Endodermal cell (in vitro differentiated cells): ENCODE measurements around the gene RPAP2. TPM values are rescaled to one million over a fixed set of nuclear protein-coding genes. Genes with fewer than 3 reads are reported as not detected.

ENCODE experiments used
- DNase-seq: peaks from one replicate; pipeline ENCODE4 v3.0.0-alpha.2; 2017
- H3K27ac ChIP-seq: 2 replicates; pipeline ENCODE4 v1.5.1; 2013; ENCODE audit warnings: mild to moderate bottlenecking, low read depth, low read length, moderate library complexity
- H3K27me3 ChIP-seq: 2 replicates; pipeline ENCODE4 v1.6.1; 2013; ENCODE audit warnings: mild to moderate bottlenecking, low read length, moderate library complexity; ENCODE audit not compliant: insufficient read depth, control insufficient read depth, poor library complexity, severe bottlenecking
- H3K36me3 ChIP-seq: 2 replicates; pipeline ENCODE4 v1.7.0; 2013; ENCODE audit warnings: mild to moderate bottlenecking, low read length, moderate library complexity; ENCODE audit not compliant: control insufficient read depth, insufficient read depth
- H3K4me1 ChIP-seq: one replicate; pipeline ENCODE4 v1.7.0; 2013; ENCODE audit warnings: low read length; ENCODE audit not compliant: control insufficient read depth, insufficient read depth
- H3K4me3 ChIP-seq: 2 replicates; pipeline ENCODE4 v1.5.1; 2013; ENCODE audit warnings: mild to moderate bottlenecking, low read length, moderate library complexity
- H3K9ac ChIP-seq: 2 replicates; pipeline ENCODE4 v1.6.1; 2013; ENCODE audit warnings: mild to moderate bottlenecking, low read length, moderate library complexity; ENCODE audit not compliant: poor library complexity, severe bottlenecking; ENCODE audit errors: extremely low read depth
- H3K9me3 ChIP-seq: 2 replicates; pipeline ENCODE4 v1.6.1; 2013; ENCODE audit warnings: mild to moderate bottlenecking, low read length, moderate library complexity; ENCODE audit not compliant: control insufficient read depth
- H3K27ac Mint-ChIP-seq: 2 replicates; pipeline ENCODE4 v1.8.0; 2020; ENCODE audit warnings: mixed read lengths
- H3K27me3 Mint-ChIP-seq: 2 replicates; pipeline ENCODE4 v1.8.0; 2021; ENCODE audit warnings: mild to moderate bottlenecking, mixed read lengths; ENCODE audit not compliant: insufficient read depth
- H3K36me3 Mint-ChIP-seq: 2 replicates; pipeline ENCODE4 v1.8.0; 2020; ENCODE audit warnings: low read depth, mixed read lengths
- H3K4me1 Mint-ChIP-seq: 2 replicates; pipeline ENCODE4 v1.8.0; 2020; ENCODE audit warnings: mixed read lengths
- H3K4me3 Mint-ChIP-seq: 2 replicates; pipeline ENCODE4 v1.8.0; 2020; ENCODE audit warnings: mild to moderate bottlenecking, moderate library complexity, mixed read lengths
- H3K9me3 Mint-ChIP-seq: 2 replicates; pipeline ENCODE4 v1.8.0; 2020; ENCODE audit warnings: mild to moderate bottlenecking, mixed read lengths
- WGBS, 2 experiments: methylation state at CpG; one replicate each; pipeline versions ENCODE4 v1.1.5 to v1.1.7; 2013; ENCODE audit warnings: missing lambda C conversion rate in 2 of 2, mixed read lengths in 1 of 2; ENCODE audit not compliant: insufficient coverage in 1 of 2, insufficient read length in 1 of 2; 5-methylcytosine and 5-hydroxymethylcytosine counted together
- total RNA-seq, 2 donors: library from RNA; stranded (reverse); fragmentation: NEBNext Ultra II Directional in 1 of 2; extraction: Animal tissue kit (Norgen Biotek cat#: 25700) in 1 of 2; gene quantifications; 2 replicates in 1 of 2; 3 replicates in 1 of 2; pipeline ENCODE4 v1.2.1, GENCODE V29; 2021
- TF ChIP-seq, protein P1 (sequence below): fragments of 200-600 bp; sonication (generic); conservative IDR thresholded peaks from 2 replicates; pipeline ENCODE4 v1.5.0; 2021; ENCODE audit warnings: antibody characterized with exemption, mild to moderate bottlenecking

Gene RPAP2
- total RNA-seq, 2 donors from 2014 or later, result 38.6 to 43.7 TPM

DNA sequence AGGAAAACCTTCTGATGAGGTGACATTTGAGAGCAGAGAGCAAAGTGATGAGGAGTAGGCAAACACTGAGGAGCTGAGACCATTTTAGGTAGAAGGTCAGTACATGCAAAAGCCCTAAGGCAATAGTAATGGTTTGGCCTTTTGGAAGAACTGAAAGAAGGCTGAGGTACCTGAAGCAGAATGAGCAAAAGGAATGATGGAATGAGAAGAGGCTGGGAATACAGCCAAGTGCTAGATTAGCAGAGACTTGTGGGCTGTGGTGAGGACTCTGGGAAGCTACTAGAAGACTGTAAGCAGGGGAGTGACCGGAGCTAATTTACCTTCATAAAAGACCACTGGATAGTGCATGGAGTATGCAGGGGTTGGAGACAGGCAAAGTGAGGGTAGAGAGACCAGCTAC, 110.0 kb downstream of the RPAP2 start:
- H3K27me3 Mint-ChIP-seq, result no peaks in the 10 kb centered on the region

DNA sequence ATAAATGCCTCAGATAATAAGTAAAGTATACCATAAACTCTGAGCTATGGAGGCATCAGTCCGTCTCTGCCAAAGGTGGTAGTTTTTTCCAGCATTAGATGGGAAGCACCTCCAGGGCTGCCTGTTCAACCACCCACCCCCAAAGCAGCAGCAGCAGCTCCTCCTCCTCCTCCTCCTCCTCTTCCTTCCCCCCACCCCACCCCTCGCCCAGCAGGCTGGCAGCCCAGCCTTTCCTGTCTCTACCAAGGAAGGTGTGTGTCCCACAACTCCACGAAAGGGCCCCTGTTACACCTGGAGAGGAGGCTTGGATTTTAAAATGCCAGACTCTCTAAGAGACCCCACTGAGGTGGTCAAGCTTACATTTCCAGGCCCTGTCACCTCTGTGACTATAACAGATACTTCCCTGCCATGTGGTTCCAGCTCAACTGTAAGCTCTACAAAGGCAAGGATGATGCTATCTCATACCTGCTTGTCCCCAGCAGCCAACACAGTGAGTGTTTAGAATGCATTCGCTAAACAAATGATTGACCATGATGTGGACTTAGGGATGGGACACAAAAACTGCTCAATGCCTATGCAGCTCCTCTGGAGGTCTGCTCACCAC, 111.2 kb downstream of the RPAP2 start:
- no peaks in the 10 kb centered on the region for H3K36me3 ChIP-seq
- no peaks in the 10 kb centered on the region for H3K9me3 ChIP-seq
- H3K9ac ChIP-seq, result no peak overlapping the region
- no peak overlapping the region for H3K4me3 ChIP-seq
- H3K36me3 Mint-ChIP-seq, result no peaks in the 10 kb centered on the region
- H3K4me1 ChIP-seq, result no peaks in the 10 kb centered on the region
- TF ChIP-seq, protein P1, sequence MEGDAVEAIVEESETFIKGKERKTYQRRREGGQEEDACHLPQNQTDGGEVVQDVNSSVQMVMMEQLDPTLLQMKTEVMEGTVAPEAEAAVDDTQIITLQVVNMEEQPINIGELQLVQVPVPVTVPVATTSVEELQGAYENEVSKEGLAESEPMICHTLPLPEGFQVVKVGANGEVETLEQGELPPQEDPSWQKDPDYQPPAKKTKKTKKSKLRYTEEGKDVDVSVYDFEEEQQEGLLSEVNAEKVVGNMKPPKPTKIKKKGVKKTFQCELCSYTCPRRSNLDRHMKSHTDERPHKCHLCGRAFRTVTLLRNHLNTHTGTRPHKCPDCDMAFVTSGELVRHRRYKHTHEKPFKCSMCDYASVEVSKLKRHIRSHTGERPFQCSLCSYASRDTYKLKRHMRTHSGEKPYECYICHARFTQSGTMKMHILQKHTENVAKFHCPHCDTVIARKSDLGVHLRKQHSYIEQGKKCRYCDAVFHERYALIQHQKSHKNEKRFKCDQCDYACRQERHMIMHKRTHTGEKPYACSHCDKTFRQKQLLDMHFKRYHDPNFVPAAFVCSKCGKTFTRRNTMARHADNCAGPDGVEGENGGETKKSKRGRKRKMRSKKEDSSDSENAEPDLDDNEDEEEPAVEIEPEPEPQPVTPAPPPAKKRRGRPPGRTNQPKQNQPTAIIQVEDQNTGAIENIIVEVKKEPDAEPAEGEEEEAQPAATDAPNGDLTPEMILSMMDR, result no peak
- no peak overlapping the region for H3K27ac ChIP-seq
- H3K4me1 Mint-ChIP-seq, result peaks cover 6% of the 10 kb centered on the region
- H3K27ac Mint-ChIP-seq, result no peak overlapping the region
- no peaks in the 10 kb centered on the region for H3K27me3 Mint-ChIP-seq
- no peaks in the 10 kb centered on the region for H3K27me3 ChIP-seq
- DNase-seq, result no peak
- H3K4me3 Mint-ChIP-seq, result no peak overlapping the region
- peaks cover 4% of the 10 kb centered on the region for H3K9me3 Mint-ChIP-seq
- 57 to 85% methylated on average over 1 to 4 of the region's 4 CpGs for WGBS, 2 experiments

More for the DNA sequence above, 110.0 kb downstream of the RPAP2 start:
- Mint-ChIP-seq H3K27ac (no peak overlapping the region), H3K9me3 (peaks cover 13% of the 10 kb centered on the region), H3K4me1 (peaks cover 6% of the 10 kb centered on the region), H3K36me3 (peaks cover 4% of the 10 kb centered on the region), H3K4me3 (no peak overlapping the region)
- no peak for DNase-seq
- Histone ChIP-seq H3K4me1 (no peaks in the 10 kb centered on the region), H3K9me3 (no peaks in the 10 kb centered on the region), H3K27me3 (no peaks in the 10 kb centered on the region), H3K9ac (no peak overlapping the region), H3K27ac (no peak overlapping the region), H3K36me3 (no peaks in the 10 kb centered on the region), H3K4me3 (no peak overlapping the region)
- WGBS, 2 experiments, result 100% methylated on average over 1 of the region's 1 CpG; no CpG with 5 or more reads in 1 of the 2 experiments
- TF ChIP-seq, protein P1, result no peak

DNA sequence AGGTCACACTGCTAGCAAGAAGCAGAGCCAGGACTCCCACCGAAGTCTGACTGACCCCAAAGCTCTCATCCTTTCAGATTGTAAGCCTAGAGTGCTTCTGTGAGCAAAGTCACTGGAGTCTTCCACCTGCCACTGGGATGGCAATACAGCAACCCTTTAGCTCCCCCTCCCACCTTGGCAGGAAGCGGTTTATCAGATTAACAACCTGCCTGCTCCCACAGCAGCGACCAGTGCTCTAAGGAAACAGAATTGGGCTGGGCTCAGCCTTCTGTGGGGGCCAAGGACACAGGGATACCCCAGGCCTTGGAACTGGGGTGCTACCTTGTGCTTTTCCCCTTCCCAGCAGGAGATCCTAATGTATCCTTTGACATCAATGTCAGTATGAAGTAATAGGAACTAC, 111.8 kb downstream of the RPAP2 start:
- H3K9me3 Mint-ChIP-seq, result no peaks in the 10 kb centered on the region
- H3K4me3 ChIP-seq, result no peak overlapping the region
- H3K9me3 ChIP-seq, result no peaks in the 10 kb centered on the region
- peaks cover 6% of the 10 kb centered on the region for H3K4me1 Mint-ChIP-seq
- no peak overlapping the region for H3K9ac ChIP-seq
- no peaks in the 10 kb centered on the region for H3K27me3 ChIP-seq
- peak; percentile 57 for DNase-seq
- TF ChIP-seq, protein P1, result no peak
- no peak overlapping the region for H3K4me3 Mint-ChIP-seq
- H3K27me3 Mint-ChIP-seq, result no peaks in the 10 kb centered on the region
- H3K36me3 Mint-ChIP-seq, result no peaks in the 10 kb centered on the region
- H3K4me1 ChIP-seq, result no peaks in the 10 kb centered on the region
- WGBS, 2 experiments, result 59 to 80% methylated on average over 1 to 3 of the region's 3 CpGs
- no peak overlapping the region for H3K27ac Mint-ChIP-seq
- H3K36me3 ChIP-seq, result no peaks in the 10 kb centered on the region
- H3K27ac ChIP-seq, result no peak overlapping the region
